Measurements from ENCODE around the gene AKAP6. TPM values are rescaled to one million over a fixed set of nuclear protein-coding genes. Genes with fewer than 3 reads are reported as not detected.

AKAP6 gene
- total RNA-seq, 1 donor from 2014 or later, result 7.7 TPM

- DNase-seq (no peak), ATAC-seq (no peak)
- TF ChIP-seq, protein P1, sequence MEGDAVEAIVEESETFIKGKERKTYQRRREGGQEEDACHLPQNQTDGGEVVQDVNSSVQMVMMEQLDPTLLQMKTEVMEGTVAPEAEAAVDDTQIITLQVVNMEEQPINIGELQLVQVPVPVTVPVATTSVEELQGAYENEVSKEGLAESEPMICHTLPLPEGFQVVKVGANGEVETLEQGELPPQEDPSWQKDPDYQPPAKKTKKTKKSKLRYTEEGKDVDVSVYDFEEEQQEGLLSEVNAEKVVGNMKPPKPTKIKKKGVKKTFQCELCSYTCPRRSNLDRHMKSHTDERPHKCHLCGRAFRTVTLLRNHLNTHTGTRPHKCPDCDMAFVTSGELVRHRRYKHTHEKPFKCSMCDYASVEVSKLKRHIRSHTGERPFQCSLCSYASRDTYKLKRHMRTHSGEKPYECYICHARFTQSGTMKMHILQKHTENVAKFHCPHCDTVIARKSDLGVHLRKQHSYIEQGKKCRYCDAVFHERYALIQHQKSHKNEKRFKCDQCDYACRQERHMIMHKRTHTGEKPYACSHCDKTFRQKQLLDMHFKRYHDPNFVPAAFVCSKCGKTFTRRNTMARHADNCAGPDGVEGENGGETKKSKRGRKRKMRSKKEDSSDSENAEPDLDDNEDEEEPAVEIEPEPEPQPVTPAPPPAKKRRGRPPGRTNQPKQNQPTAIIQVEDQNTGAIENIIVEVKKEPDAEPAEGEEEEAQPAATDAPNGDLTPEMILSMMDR (IDR thresholded peaks at IDR 0.05), result no peak
- no peak overlapping the region for H3K4me3 ChIP-seq
- no peaks in the 10 kb centered on the region for H3K36me3 ChIP-seq
- intact Hi-C loops (cut with DNase I), result no loop called here
- no peaks in the 10 kb centered on the region for H3K27me3 ChIP-seq
- H3K9me3 ChIP-seq, result no peaks in the 10 kb centered on the region
- H3K27ac ChIP-seq, result no peak overlapping the region
- H3K4me1 ChIP-seq, result no peaks in the 10 kb centered on the region
Measured at GRCh38 chr14:32603992-32604565, 275.0 kb downstream of the AKAP6 start.

DNA sequence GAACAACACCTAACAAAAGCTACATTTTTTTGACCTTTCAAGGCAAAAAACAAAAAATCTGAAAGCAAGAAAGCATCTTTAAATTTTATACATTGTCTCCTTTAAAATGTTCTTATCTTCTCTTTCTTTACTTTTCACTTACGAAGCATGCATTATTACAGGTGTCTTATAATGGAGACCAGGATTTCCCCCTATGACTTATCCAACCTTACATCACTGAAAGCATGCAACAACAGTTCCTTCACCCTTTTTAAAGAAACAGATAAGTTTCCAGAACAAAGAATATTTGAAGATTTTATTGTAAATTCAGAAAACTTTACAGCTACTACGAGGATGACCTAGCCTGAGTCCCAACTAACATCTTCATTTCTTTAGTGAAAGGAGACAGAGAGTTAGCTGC is 277.2 kb downstream of the AKAP6 start:
- TF ChIP-seq, protein P1 (IDR thresholded peaks at IDR 0.05), result no peak
- Histone ChIP-seq H3K9me3 (no peaks in the 10 kb centered on the region), H3K4me3 (no peak overlapping the region), H3K27me3 (no peaks in the 10 kb centered on the region), H3K36me3 (no peaks in the 10 kb centered on the region), H3K27ac (no peak overlapping the region), H3K4me1 (peaks cover under 1% of the 10 kb centered on the region)
- intact Hi-C loops (cut with DNase I), result no loop called here
- DNase-seq, result no peak
- no peak for ATAC-seq

GRCh38 chr14:32607399-32607798 is 278.3 kb downstream of the AKAP6 start:
- no peaks in the 10 kb centered on the region for H3K9me3 ChIP-seq
- H3K4me1 ChIP-seq, result peaks cover 4% of the 10 kb centered on the region
- intact Hi-C loops (cut with DNase I), result no loop called here
- no peaks in the 10 kb centered on the region for H3K27me3 ChIP-seq
- ATAC-seq (no peak), DNase-seq (no peak)
- TF ChIP-seq, protein P1 (IDR thresholded peaks at IDR 0.05), result no peak
- no peak overlapping the region for H3K4me3 ChIP-seq
- H3K27ac ChIP-seq, result no peak overlapping the region
- H3K36me3 ChIP-seq, result no peaks in the 10 kb centered on the region

- intact Hi-C loops (cut with DNase I), result no loop called here
- peaks cover 4% of the 10 kb centered on the region for H3K4me1 ChIP-seq
- no peaks in the 10 kb centered on the region for H3K9me3 ChIP-seq
- TF ChIP-seq, protein P1 (IDR thresholded peaks at IDR 0.05), result no peak
- H3K4me3 ChIP-seq, result no peak overlapping the region
- H3K36me3 ChIP-seq, result no peaks in the 10 kb centered on the region
- H3K27me3 ChIP-seq, result no peaks in the 10 kb centered on the region
- DNase-seq (no peak), ATAC-seq (no peak)
- no peak overlapping the region for H3K27ac ChIP-seq
Measured at GRCh38 chr14:32608857-32609256, 279.8 kb downstream of the AKAP6 start.

GRCh38 chr14:32609388-32609787 is 280.3 kb downstream of the AKAP6 start:
- Histone ChIP-seq H3K27me3 (no peaks in the 10 kb centered on the region), H3K4me1 (peaks cover 4% of the 10 kb centered on the region), H3K9me3 (no peaks in the 10 kb centered on the region), H3K27ac (no peak overlapping the region), H3K4me3 (no peak overlapping the region), H3K36me3 (no peaks in the 10 kb centered on the region)
- TF ChIP-seq, protein P1 (IDR thresholded peaks at IDR 0.05), result no peak
- DNase-seq, result no peak
- ATAC-seq, result no peak
- intact Hi-C loops (cut with DNase I), result no loop called here

- peaks cover 4% of the 10 kb centered on the region for H3K4me1 ChIP-seq
- intact Hi-C loops (cut with DNase I), result no loop called here
- no peak for DNase-seq
- no peaks in the 10 kb centered on the region for H3K36me3 ChIP-seq
- ATAC-seq, result no peak
- TF ChIP-seq, protein P1 (IDR thresholded peaks at IDR 0.05), result no peak
- no peak overlapping the region for H3K27ac ChIP-seq
- no peak overlapping the region for H3K4me3 ChIP-seq
- H3K27me3 ChIP-seq, result no peaks in the 10 kb centered on the region
- no peaks in the 10 kb centered on the region for H3K9me3 ChIP-seq
Measured at GRCh38 chr14:32611752-32612151, 282.7 kb downstream of the AKAP6 start.
